Lower leg skin (tissue), 3 donors: ENCODE results near the gene KIF1A.

Experiments
- POLR2A ChIP-seq, 2 donors: fragments of 450-650 bp; IDR thresholded peaks; one replicate each; pipeline ENCODE4 v1.6.1; 2016 to 2017; ENCODE audit warnings: antibody characterized with exemption in 2 of 2, mild to moderate bottlenecking in 1 of 2, moderate library complexity in 1 of 2
- TF ChIP-seq, protein P1 (sequence below), 3 donors: fragments of 450-650 bp; IDR thresholded peaks; one replicate each; pipeline ENCODE4 v1.5.1; 2016; ENCODE audit warnings: antibody characterized with exemption in 3 of 3, mild to moderate bottlenecking in 3 of 3, moderate library complexity in 2 of 3

DNA sequence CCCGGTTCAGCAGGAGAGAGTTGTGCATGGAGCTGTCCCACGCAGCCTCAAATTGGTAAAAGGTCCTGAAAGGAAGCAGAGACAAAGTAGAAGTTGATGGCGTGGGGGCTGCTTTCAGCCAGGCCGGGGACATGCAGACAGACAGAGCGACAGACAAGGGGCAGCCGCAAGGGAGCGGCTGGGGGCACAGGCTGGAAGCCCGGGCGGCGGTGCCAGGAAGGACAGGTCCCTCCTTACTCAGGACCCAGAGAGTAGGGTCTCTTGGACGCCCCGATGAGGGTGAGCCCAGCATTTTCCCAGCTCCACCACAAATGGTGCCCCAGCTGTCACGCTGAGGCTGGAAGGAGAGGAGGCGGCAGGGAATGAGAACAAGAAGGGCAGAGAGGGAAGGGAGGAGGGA, 93.1 kb downstream of the KIF1A start:
- no peak for TF ChIP-seq POLR2A (IDR thresholded peaks at IDR 0.05)
- TF ChIP-seq, protein P1, sequence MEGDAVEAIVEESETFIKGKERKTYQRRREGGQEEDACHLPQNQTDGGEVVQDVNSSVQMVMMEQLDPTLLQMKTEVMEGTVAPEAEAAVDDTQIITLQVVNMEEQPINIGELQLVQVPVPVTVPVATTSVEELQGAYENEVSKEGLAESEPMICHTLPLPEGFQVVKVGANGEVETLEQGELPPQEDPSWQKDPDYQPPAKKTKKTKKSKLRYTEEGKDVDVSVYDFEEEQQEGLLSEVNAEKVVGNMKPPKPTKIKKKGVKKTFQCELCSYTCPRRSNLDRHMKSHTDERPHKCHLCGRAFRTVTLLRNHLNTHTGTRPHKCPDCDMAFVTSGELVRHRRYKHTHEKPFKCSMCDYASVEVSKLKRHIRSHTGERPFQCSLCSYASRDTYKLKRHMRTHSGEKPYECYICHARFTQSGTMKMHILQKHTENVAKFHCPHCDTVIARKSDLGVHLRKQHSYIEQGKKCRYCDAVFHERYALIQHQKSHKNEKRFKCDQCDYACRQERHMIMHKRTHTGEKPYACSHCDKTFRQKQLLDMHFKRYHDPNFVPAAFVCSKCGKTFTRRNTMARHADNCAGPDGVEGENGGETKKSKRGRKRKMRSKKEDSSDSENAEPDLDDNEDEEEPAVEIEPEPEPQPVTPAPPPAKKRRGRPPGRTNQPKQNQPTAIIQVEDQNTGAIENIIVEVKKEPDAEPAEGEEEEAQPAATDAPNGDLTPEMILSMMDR (IDR thresholded peaks at IDR 0.05) = no peak
